ENCODE data around the gene BCAS3.

DNA sequence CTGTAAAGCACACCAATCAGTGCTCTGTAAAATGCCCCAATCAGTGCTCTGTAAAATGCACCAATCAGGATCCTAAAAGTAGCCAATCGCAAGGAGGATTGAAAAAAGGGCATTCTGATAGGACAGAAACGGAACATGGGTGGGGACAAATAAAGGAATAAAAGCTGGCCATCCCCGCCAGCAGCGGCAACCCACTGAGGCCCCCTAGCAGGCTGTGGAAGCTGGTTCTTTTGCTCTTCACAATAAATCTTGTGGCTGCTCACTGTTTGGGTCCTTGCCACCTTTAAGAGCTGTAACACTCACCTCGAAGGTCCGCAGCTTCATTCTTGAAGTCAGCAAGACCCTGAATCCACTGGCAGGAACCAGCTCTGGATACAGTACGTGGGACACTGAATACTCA, 559.6 kb downstream of the BCAS3 start:
- TF ChIP-seq, protein P1, sequence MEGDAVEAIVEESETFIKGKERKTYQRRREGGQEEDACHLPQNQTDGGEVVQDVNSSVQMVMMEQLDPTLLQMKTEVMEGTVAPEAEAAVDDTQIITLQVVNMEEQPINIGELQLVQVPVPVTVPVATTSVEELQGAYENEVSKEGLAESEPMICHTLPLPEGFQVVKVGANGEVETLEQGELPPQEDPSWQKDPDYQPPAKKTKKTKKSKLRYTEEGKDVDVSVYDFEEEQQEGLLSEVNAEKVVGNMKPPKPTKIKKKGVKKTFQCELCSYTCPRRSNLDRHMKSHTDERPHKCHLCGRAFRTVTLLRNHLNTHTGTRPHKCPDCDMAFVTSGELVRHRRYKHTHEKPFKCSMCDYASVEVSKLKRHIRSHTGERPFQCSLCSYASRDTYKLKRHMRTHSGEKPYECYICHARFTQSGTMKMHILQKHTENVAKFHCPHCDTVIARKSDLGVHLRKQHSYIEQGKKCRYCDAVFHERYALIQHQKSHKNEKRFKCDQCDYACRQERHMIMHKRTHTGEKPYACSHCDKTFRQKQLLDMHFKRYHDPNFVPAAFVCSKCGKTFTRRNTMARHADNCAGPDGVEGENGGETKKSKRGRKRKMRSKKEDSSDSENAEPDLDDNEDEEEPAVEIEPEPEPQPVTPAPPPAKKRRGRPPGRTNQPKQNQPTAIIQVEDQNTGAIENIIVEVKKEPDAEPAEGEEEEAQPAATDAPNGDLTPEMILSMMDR (conservative IDR thresholded peaks at IDR 0.05; ENCODE audit: low read length): no peak
- no peak for TF ChIP-seq EZH2phosphoT487 (IDR thresholded peaks at IDR 0.05; ENCODE audit: borderline replicate concordance, low read depth, low read length)
